ENCODE data around the gene NR2F1.

DNA sequence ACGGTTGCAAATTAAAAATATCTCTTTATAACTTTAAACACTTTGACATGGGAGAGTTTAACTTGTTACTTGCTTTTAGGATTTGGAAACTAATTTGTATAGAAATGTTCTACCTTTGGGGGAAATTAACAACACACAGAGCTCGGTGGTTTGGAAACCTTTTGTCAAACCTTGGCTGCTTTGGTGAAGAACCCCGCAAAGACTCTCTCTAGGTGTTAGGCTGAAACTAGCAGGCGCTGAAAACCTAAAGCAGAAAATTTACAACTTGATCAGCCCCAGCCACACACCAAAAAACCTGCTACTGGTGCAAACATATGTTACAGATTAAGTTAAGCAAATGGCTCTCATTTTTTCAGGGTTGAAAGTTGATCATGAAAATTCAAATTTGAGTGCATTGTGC lies 25.8 kb downstream of the NR2F1 start:
- no peak for TF ChIP-seq CTCF (IDR thresholded peaks at IDR 0.05)
- TF ChIP-seq POLR2A (IDR thresholded peaks at IDR 0.05) = no peak
- no peak for TF ChIP-seq POLR2AphosphoS5 (IDR thresholded peaks at IDR 0.05; ENCODE audit: insufficient read depth in 1 of 2, low read depth in 1 of 2)

Measured in vagina (tissue), 2 donors.